HG02623 (cell line): ENCODE results near the gene VEZT.

ENCODE experiments used
- ATAC-seq: cut with Tn5 transposase; IDR thresholded peaks from one replicate; pipeline ENCODE4 v1.9.1; 2021; ENCODE audit warnings: moderate library complexity; ENCODE audit not compliant: unreplicated experiment

VEZT gene

GRCh38 chr12:95248604-95249360 lies 31.2 kb downstream of the VEZT start:
- ATAC-seq = no peak

- no peak for ATAC-seq
Observed at GRCh38 chr12:95253386-95253785, 35.8 kb downstream of the VEZT start.

GRCh38 chr12:95257541-95257940 lies 39.9 kb downstream of the VEZT start:
- no peak for ATAC-seq

- no peak for ATAC-seq
Observed at GRCh38 chr12:95258151-95258550, 40.5 kb downstream of the VEZT start.

- ATAC-seq = no peak
Observed at GRCh38 chr12:95258803-95259202, 41.2 kb downstream of the VEZT start.

DNA sequence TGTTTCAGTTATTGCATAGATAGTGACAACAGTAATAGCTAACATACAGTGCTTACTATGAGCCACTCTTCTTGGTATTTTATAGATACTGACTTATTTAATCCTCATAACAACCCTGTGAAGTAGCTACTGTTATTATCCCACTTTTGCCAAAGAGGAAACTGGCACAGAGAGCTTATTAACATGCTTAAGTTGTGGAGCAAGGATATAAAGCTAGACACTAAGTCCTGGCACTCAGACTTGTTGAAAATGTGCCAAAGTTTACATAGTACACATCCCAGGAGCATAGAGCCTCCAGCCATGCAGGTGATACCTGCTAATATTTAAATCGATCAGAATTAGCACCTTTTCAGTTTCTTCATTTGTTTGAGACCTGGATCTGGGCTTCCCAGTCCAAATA lies 41.8 kb downstream of the VEZT start:
- no peak for ATAC-seq

- ATAC-seq = no peak
Observed at GRCh38 chr12:95261109-95261508, 43.5 kb downstream of the VEZT start.

- ATAC-seq = no peak
Observed at GRCh38 chr12:95262808-95263207, 45.2 kb downstream of the VEZT start.

DNA sequence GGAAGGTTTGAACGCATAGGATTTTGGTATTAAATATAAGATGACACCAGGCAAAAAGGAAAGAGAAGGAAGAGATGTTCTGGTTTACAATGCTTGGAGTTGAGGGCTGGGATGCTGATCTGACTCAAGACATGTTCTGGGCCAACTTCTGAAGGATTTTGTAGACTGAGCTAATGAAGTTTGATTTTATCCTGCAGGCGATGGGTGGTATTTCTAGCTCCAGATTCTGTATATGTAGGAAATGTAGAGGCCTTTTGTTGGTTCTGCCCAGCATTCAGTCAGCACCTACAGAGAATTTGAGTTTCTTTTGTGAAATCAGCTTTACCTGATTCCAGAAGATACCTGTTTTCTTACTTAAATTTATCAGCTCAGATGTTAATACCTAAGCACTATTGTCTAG lies 48.2 kb downstream of the VEZT start:
- ATAC-seq = no peak

DNA sequence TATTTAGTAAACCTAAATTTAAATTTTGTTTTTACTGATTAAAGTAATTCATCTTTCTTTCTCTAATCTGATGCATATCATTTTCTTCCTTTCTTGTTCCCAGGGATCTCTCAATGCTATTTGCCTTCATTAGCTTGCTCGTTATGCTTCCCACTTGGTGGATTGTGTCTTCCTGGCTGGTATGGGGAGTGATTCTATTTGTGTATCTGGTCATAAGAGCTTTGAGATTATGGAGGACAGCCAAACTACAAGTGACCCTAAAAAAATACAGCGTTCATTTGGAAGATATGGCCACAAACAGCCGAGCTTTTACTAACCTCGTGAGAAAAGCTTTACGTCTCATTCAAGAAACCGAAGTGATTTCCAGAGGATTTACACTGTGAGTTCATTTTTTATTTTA lies 48.6 kb downstream of the VEZT start:
- ATAC-seq = no peak

DNA sequence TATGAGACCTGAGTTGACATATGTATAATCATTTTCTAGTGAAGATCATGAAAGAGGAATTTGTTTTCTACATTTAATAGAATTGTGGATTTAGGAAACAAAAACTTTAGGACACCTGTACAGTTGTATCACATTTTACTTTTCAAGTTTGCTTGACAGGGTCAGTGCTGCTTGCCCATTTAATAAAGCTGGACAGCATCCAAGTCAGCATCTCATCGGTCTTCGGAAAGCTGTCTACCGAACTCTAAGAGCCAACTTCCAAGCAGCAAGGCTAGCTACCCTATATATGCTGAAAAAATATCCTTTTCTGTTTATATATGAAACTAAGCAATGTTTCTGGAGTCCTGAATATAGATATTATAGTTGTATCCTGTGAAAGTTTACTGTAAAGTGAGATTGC lies 52.3 kb downstream of the VEZT start:
- ATAC-seq = no peak

GRCh38 chr12:95271465-95271864 lies 53.9 kb downstream of the VEZT start:
- ATAC-seq = no peak

GRCh38 chr12:95277139-95277538 lies 59.5 kb downstream of the VEZT start:
- no peak for ATAC-seq

DNA sequence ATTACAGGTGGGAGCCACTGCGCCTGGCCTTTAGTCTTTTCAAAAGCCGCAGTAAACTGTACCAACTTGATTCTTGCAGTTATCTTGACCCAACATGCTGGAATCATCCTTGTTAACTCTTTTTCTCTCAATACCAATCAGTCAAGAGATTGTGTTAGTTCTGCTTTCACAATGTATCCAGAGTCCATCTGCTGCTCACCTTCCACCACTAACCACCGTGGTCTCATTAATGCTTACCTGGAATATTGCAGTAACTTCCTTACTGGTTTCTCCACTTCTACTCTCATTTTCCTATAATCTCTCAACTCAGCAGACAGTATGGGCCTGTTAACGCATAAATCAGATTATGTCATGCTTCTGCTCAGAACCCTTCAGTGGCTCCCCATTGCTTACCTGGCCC lies 62.2 kb downstream of the VEZT start:
- ATAC-seq = no peak

- ATAC-seq = no peak
Observed at GRCh38 chr12:95282266-95282665, 64.7 kb downstream of the VEZT start.

DNA sequence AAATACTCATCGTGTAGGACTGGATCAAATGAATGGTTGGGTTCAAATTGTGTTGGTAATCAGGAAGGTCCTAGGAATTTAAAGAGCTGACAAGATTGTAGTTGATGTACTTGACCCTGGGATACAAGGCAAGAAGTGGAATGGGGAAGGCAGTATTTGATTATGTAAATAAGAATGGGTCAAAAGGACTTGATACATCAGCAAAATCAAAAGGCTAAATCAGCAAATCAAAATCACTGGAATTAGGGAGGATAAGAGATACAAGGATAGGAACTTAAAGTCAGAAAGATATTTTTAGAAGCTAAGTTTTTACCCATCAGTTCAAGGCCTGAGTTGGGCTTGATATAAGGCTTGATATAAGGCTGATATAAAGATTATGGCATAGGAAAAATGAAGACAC lies 65.8 kb downstream of the VEZT start:
- no peak for ATAC-seq

- no peak for ATAC-seq
Observed at GRCh38 chr12:95286713-95287112, 69.1 kb downstream of the VEZT start.

- no peak for ATAC-seq
Observed at GRCh38 chr12:95291501-95291900, 73.9 kb downstream of the VEZT start.

DNA sequence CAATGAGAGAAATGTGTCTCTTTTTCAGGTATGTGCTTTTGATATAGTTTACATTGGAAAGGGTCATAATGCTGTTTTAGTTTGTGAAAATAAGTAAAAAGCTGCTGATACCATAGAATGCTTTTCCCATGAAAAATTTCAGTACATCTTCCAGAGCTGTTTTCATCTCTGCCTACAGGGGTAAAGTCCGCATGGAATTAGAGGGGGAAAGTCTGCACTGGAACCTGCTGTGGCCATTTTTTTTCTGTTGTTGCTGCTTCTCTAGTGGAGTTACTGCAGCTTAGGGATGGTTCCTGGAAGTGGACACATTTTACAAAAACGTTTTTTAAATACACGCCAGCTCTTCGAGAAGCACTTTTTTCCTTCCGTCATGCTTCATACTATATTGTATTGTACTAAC lies 81.3 kb downstream of the VEZT start:
- no peak for ATAC-seq

DNA sequence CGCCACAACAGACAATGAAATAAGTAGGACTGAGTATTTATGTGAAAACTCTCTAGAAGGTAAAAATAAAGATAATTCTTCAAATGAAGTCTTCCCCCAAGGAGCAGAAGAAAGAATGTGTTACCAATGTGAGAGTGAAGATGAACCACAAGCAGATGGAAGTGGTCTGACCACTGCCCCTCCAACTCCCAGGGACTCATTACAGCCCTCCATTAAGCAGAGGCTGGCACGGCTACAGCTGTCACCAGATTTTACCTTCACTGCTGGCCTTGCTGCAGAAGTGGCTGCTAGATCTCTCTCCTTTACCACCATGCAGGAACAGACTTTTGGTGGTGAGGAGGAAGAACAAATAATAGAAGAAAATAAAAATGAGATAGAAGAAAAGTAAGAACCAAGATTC lies 82.7 kb downstream of the VEZT start:
- no peak for ATAC-seq

DNA sequence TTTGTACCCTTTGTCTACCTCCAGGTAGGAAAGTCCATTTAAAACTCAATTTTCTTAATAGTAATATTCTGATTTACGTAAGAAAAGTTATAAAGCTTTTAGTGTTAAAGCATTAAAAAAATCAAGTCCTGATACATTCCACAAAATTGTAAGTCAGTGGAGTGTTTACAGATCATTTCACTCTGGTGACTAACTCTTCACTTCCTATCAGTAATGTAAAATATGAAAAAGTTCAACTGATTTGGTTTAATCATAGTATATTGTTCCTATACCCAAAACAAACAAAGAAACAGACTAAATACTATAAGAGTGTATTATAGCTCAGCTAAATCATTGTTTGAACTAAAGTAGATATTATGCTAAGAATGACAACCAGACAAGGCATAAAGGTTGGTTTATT lies 85.9 kb downstream of the VEZT start:
- no peak for ATAC-seq

DNA sequence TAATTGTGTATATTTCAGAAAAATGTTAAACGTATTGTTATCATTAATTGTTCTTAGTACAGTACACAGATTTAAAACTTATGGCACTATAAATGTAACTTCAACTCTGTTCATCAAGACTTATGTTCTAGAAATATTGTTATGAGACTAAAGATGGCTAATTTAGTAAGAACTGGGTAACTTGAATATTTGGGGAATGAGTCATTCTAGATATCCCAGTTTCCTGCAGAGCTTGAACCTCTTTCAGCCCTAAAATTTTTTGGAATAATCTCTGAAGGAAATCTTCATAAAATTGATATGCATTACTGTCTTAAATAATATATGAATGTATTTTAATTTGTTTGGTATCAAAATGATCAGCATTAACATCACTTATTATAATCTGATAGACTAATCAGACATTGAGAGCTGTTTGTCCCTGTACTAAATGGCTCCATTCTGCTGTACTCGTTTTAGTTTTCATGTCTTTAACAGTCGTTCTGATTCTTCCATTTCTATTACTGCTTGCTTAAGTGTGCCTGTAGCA lies 87.1 kb downstream of the VEZT start:
- ATAC-seq = no peak

DNA sequence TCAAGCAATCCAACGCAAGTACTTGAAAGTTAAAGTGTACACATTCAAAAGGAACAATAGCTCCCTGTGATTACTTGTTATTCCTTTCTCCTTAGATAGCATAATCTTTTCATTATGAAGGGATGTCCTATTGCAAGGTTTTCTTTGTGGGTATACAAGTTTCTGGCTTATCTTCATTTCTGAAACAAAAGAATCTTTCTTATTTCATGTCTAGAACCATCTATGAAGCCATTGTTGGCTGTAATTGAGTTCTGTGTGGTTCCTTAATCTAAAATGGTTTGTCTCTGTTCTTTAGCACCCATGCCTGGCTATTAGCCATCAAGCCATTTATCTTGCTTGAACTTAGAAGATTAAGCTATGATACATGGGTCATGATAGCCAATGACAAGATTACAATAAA lies 95.0 kb downstream of the VEZT start:
- no peak for ATAC-seq
